ENCODE measurements around the gene CD2AP.
A peak's percentile ranks its signal among the peaks of the same experiment; 100 is the strongest.

Gene CD2AP

DNA sequence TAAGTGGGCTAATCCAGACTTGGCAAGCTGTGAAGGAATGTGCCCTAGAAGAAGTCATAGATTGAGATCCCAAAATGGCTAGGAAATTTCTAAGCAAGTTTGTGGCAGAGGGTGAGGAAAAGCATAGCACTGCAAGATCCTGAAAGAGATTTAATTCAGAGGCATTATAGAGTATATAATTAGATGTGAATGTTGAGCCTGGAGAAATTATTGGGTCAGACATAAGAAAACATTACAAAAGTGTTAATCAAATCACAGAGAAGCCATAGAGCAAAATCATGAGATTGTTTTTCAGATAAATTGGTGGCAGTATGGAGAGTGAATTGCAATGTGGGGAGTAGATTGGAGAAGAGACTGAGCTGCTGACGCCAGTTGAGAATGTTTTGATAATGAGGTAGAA, 90.0 kb downstream of the CD2AP start:
- H3K36me3 Mint-ChIP-seq (ENCODE audit: low read depth): peaks cover 11% of the 10 kb centered on the region
- DNase-seq: no peak
- H3K9me3 Mint-ChIP-seq: no peaks in the 10 kb centered on the region
- no peak overlapping the region for H3K4me3 Mint-ChIP-seq
- H3K27ac Mint-ChIP-seq: no peak overlapping the region
- TF ChIP-seq, protein P1, sequence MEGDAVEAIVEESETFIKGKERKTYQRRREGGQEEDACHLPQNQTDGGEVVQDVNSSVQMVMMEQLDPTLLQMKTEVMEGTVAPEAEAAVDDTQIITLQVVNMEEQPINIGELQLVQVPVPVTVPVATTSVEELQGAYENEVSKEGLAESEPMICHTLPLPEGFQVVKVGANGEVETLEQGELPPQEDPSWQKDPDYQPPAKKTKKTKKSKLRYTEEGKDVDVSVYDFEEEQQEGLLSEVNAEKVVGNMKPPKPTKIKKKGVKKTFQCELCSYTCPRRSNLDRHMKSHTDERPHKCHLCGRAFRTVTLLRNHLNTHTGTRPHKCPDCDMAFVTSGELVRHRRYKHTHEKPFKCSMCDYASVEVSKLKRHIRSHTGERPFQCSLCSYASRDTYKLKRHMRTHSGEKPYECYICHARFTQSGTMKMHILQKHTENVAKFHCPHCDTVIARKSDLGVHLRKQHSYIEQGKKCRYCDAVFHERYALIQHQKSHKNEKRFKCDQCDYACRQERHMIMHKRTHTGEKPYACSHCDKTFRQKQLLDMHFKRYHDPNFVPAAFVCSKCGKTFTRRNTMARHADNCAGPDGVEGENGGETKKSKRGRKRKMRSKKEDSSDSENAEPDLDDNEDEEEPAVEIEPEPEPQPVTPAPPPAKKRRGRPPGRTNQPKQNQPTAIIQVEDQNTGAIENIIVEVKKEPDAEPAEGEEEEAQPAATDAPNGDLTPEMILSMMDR (IDR thresholded peaks at IDR 0.05): no peak
- H3K27me3 Mint-ChIP-seq (ENCODE audit: low read depth, poor library complexity): no peaks in the 10 kb centered on the region
- no peaks in the 10 kb centered on the region for H3K4me1 Mint-ChIP-seq

DNA sequence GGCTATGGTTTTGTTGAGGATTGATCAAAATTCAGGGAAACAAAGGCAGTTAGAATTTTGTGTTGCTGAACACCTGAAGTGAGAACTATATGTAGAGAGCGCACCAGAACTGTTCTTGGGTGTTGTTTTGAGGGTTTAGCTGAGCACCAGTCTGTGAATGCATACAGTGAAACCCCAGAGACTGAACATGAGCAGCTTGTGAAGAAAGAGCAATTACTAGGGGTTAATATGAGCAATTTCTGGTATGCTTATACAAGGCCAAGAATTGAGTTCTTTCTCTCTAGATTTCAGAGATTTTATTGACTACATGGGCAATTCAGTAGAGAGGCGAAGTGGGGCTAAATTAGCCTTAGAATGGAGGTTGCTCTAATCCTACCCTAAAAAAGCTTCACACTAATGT, 93.9 kb downstream of the CD2AP start:
- no peak overlapping the region for H3K27ac Mint-ChIP-seq
- no peaks in the 10 kb centered on the region for H3K4me1 Mint-ChIP-seq
- TF ChIP-seq, protein P1 (IDR thresholded peaks at IDR 0.05): no peak
- no peak for DNase-seq
- H3K36me3 Mint-ChIP-seq (ENCODE audit: low read depth): peaks cover 15% of the 10 kb centered on the region
- H3K4me3 Mint-ChIP-seq: no peak overlapping the region
- no peaks in the 10 kb centered on the region for H3K27me3 Mint-ChIP-seq (ENCODE audit: low read depth, poor library complexity)
- H3K9me3 Mint-ChIP-seq: no peaks in the 10 kb centered on the region

DNA sequence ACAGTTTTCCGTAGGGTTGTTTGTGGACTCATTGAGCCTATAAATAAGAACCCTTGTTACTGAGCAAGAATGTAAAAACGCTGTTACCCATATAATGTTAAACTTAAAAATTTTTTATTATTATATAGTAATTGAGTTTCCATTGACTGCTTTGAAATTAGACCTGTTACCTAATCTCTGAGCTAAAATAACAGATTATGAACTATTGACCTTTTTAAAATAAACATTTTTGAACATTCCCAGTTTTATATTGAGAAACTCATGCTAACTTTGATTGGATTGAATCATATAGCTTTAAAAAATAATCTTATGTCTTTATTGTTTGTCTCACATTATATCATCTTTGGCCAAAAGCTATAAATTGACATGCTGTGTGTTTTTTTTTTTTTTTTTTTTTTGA, 95.5 kb downstream of the CD2AP start:
- TF ChIP-seq, protein P1 (IDR thresholded peaks at IDR 0.05): no peak
- no peaks in the 10 kb centered on the region for H3K4me1 Mint-ChIP-seq
- H3K36me3 Mint-ChIP-seq (ENCODE audit: low read depth): peaks cover 24% of the 10 kb centered on the region
- no peak for DNase-seq
- no peak overlapping the region for H3K4me3 Mint-ChIP-seq
- H3K9me3 Mint-ChIP-seq: no peaks in the 10 kb centered on the region
- H3K27me3 Mint-ChIP-seq (ENCODE audit: low read depth, poor library complexity): no peaks in the 10 kb centered on the region
- H3K27ac Mint-ChIP-seq: no peak overlapping the region

DNA sequence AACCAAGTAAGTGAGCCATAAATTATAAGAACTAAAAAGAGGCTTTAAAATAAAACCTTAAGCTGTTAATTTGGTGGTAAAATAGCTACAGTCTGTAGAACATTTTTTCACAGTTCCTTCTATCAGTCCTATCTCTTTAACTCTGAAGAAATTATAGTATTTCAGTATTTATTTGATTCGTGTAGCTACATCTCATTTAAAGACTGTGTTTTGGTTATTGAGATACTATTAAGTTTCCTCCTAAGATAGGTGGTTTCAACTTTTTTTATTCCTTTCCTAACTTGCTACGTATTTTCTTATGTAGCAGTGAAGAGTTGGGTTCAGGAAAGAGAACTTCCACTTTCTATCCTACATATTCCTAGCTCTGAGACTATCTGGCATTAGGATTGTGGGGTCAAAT, 97.2 kb downstream of the CD2AP start:
- TF ChIP-seq, protein P1 (IDR thresholded peaks at IDR 0.05): no peak
- Mint-ChIP-seq H3K27ac (peak overlapping the region; percentile 40), H3K36me3 (ENCODE audit: low read depth) (peaks cover 38% of the 10 kb centered on the region), H3K4me3 (no peak overlapping the region), H3K27me3 (ENCODE audit: low read depth, poor library complexity) (no peaks in the 10 kb centered on the region), H3K4me1 (no peaks in the 10 kb centered on the region), H3K9me3 (no peaks in the 10 kb centered on the region)
- no peak for DNase-seq

DNA sequence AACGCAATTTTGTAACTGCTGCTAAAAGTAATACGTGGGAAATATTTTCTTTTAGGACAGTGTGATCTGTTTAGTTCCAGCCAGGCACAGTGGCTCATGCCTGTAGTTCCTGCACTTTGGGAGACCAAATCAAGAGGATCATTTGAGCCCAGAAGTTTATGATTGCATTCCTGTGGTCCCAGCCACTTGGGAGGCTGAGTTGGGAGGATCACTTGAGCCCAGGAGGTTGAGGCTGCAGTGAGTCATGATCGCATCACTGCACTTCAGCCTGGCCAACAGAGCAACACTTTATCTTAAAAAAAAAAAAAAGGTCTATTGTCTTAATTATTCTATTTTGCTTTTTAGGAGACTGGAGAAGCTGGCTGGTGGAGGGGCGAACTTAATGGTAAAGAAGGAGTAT, 101.5 kb downstream of the CD2AP start:
- TF ChIP-seq, protein P1 (IDR thresholded peaks at IDR 0.05): no peak
- no peak for DNase-seq
- H3K36me3 Mint-ChIP-seq (ENCODE audit: low read depth): peaks cover 63% of the 10 kb centered on the region
- H3K27ac Mint-ChIP-seq: no peak overlapping the region
- no peaks in the 10 kb centered on the region for H3K27me3 Mint-ChIP-seq (ENCODE audit: low read depth, poor library complexity)
- H3K4me1 Mint-ChIP-seq: no peaks in the 10 kb centered on the region
- no peak overlapping the region for H3K4me3 Mint-ChIP-seq
- no peaks in the 10 kb centered on the region for H3K9me3 Mint-ChIP-seq

DNA sequence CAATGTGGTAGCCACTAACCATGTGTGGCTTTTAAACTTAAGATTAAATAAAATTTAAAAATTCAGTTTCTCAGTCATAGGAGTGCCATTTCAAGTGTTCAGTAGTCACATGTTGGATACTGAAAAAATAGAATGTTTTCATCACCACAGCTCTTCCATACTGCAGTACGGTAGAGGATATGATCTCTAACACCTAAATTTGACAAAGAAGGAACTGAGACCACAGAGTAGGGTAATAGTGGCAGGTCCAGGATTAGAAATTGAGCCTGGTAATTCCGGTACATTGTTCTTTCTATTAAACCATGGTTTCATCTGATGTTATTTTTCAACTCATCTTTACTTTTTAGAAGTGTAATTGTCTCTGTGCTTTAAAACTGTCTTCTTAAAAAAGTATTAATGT, 104.0 kb downstream of the CD2AP start:
- TF ChIP-seq, protein P1 (IDR thresholded peaks at IDR 0.05): no peak
- Mint-ChIP-seq H3K4me3 (no peak overlapping the region), H3K27me3 (ENCODE audit: low read depth, poor library complexity) (no peaks in the 10 kb centered on the region)

More for the DNA sequence above, 104.0 kb downstream of the CD2AP start:
- Mint-ChIP-seq H3K4me1 (no peaks in the 10 kb centered on the region), H3K9me3 (no peaks in the 10 kb centered on the region), H3K36me3 (ENCODE audit: low read depth) (peaks cover 78% of the 10 kb centered on the region), H3K27ac (no peak overlapping the region)
- DNase-seq: no peak
